Liver (tissue), 9 donors: ENCODE results near the gene ST6GALNAC3. TPM values are rescaled to one million over a fixed set of nuclear protein-coding genes. Genes with fewer than 3 reads are reported as not detected.

ENCODE experiments used
- DNase-seq: peaks from one replicate; pipeline ENCODE4 v3.0.0-alpha.2; 2017; ENCODE audit warnings: low spot score
- H3K27ac ChIP-seq, 2 donors: one replicate each; pipeline ENCODE4 v1.7.0; 2013; ENCODE audit warnings: inconsistent platforms in 2 of 2, low read length in 2 of 2, control low read depth in 1 of 2, low read depth in 1 of 2, mild to moderate bottlenecking in 1 of 2
- H3K27me3 ChIP-seq, 4 donors: one replicate each; pipeline versions ENCODE4 v1.6.1 to v1.7.0; 2013; ENCODE audit warnings: low read length in 3 of 4, inconsistent platforms in 1 of 4, mild to moderate bottlenecking in 1 of 4, moderate library complexity in 1 of 4; ENCODE audit not compliant: control insufficient read depth in 4 of 4, insufficient read depth in 4 of 4
- H3K36me3 ChIP-seq, 4 donors: one replicate each; pipeline versions ENCODE4 v1.6.1 to v1.7.0; 2013; ENCODE audit warnings: low read length in 3 of 4, mild to moderate bottlenecking in 3 of 4, low read depth in 1 of 4, moderate library complexity in 1 of 4; ENCODE audit not compliant: control insufficient read depth in 4 of 4, insufficient read depth in 3 of 4
- H3K4me1 ChIP-seq, 4 donors: one replicate each; pipeline versions ENCODE4 v1.6.1 to v1.7.0; 2013; ENCODE audit warnings: low read length in 3 of 4, mild to moderate bottlenecking in 3 of 4, moderate library complexity in 1 of 4; ENCODE audit not compliant: control insufficient read depth in 4 of 4, insufficient read depth in 4 of 4
- H3K4me3 ChIP-seq, 3 donors: one replicate each; pipeline versions ENCODE4 v1.6.1 to v1.7.0; 2013; ENCODE audit warnings: low read length in 3 of 3, control low read depth in 1 of 3, low read depth in 1 of 3, mild to moderate bottlenecking in 1 of 3
- H3K9ac ChIP-seq, 2 donors: one replicate each; pipeline ENCODE4 v1.7.0; 2013; ENCODE audit warnings: low read length in 2 of 2, mild to moderate bottlenecking in 2 of 2, moderate library complexity in 2 of 2, control low read depth in 1 of 2, low read depth in 1 of 2
- H3K9me3 ChIP-seq, 4 donors: one replicate each; pipeline versions ENCODE4 v1.6.1 to v1.7.0; 2013; ENCODE audit warnings: low read length in 3 of 4; ENCODE audit not compliant: control insufficient read depth in 4 of 4
- ATF3 ChIP-seq: IDR thresholded peaks from 2 replicates; pipeline ENCODE4 v1.6.1; 2016; ENCODE audit warnings: antibody characterized with exemption
- EGR1 ChIP-seq, 2 donors: IDR thresholded peaks; 2 replicates each; pipeline ENCODE4 v1.6.1; 2016 to 2018; ENCODE audit warnings: antibody characterized with exemption in 2 of 2, low read depth in 2 of 2
- FOXA1 ChIP-seq: IDR thresholded peaks from 2 replicates; pipeline ENCODE4 v1.6.1; 2016; ENCODE audit warnings: antibody characterized with exemption
- FOXA2 ChIP-seq: IDR thresholded peaks from 2 replicates; pipeline ENCODE4 v1.6.1; 2016; ENCODE audit warnings: antibody characterized with exemption
- GABPA ChIP-seq, 2 donors: IDR thresholded peaks in 1 of 2; conservative IDR thresholded peaks in 1 of 2; 2 replicates each; pipeline ENCODE4 v1.6.1; 2016; ENCODE audit warnings: antibody characterized with exemption in 2 of 2, mild to moderate bottlenecking in 1 of 2, moderate library complexity in 1 of 2
- HNF4A ChIP-seq, 2 donors: conservative IDR thresholded peaks; 2 replicates each; pipeline ENCODE4 v1.6.1; 2016; ENCODE audit warnings: antibody characterized with exemption in 2 of 2, mild to moderate bottlenecking in 2 of 2
- JUND ChIP-seq, 2 donors: IDR thresholded peaks; 2 replicates each; pipeline ENCODE4 v1.6.1; 2016; ENCODE audit warnings: antibody characterized with exemption in 2 of 2
- NR2F2 ChIP-seq: IDR thresholded peaks from 2 replicates; pipeline ENCODE4 v1.6.1; 2016; ENCODE audit warnings: antibody characterized with exemption
- REST ChIP-seq: IDR thresholded peaks from 2 replicates; pipeline ENCODE4 v1.6.1; 2016; ENCODE audit warnings: antibody characterized with exemption, mild to moderate bottlenecking
- RXRA ChIP-seq, 2 donors: IDR thresholded peaks; 2 replicates each; pipeline ENCODE4 v1.6.1; 2017 to 2018; ENCODE audit warnings: antibody characterized with exemption in 2 of 2, mild to moderate bottlenecking in 1 of 2
- TAF1 ChIP-seq: conservative IDR thresholded peaks from 2 replicates; pipeline ENCODE4 v1.6.1; 2016; ENCODE audit warnings: antibody characterized with exemption, mild to moderate bottlenecking
- YY1 ChIP-seq: IDR thresholded peaks from 2 replicates; pipeline ENCODE4 v1.6.1; 2016; ENCODE audit warnings: antibody characterized with exemption, mild to moderate bottlenecking
- WGBS: extraction: QIAGEN DNeasy Blood & Tissue Kit; methylation state at CpG from one replicate; pipeline ENCODE4 v1.1.7; 2013; 5-methylcytosine and 5-hydroxymethylcytosine counted together
- polyA plus RNA-seq, 2 donors: library from polyadenylated mRNA; stranded (reverse) in 1 of 2; unstranded in 1 of 2; fragments of 200-250 nt in 1 of 2; fragments of >200 nt in 1 of 2; fragmentation: Nextera tagmentation in 1 of 2; extraction: Ambion mirVana in 1 of 2; gene quantifications; one replicate each; pipeline versions ENCODE4 v1.2.1 to v1.2.3, GENCODE V29; 2013 to 2015
- total RNA-seq, 2 donors: library from RNA; depleted of rRNA; stranded (reverse); fragments of >200 nt; gene quantifications; one replicate each; pipeline ENCODE4 v1.2.3, GENCODE V29; 2014
- TF ChIP-seq, protein P1 (sequence below): fragments of 150-350 bp; IDR thresholded peaks from 2 replicates; pipeline ENCODE4 v1.5.1; 2017; ENCODE audit warnings: improper control_type of control experiment, low read depth, low read length; ENCODE audit not compliant: missing input control
- TF ChIP-seq, protein P2 (sequence below): IDR thresholded peaks from 2 replicates; pipeline ENCODE4 v1.6.1; 2016; ENCODE audit warnings: antibody characterized with exemption
- donor health status: healthy.
- donor health status: healthy.
- donor health status: healthy.
- donor health status: healthy.
- donor health status: healthy.

ST6GALNAC3 gene
- total and polyA plus RNA-seq, 4 donors: 1.2 to 5.0 (median 3.2) TPM

DNA sequence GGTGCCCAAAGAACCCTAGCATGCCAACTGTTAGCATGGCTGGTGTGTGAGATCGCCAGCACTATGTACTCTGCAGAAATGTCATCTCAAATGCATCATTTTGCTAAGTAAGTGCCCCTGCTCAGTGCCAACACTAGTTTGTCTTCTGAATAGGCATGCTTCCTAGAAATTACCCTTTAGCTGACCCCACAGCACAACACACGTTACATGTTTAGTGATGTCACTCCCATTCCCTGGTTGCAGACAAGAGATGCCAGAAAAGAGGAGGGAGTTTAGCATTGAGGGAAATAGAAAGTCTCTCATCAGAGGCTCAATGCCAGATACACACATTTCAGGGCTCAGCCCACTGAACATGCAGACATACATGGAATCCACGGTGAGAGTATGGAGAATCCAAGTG is 9.3 kb upstream of the ST6GALNAC3 start:
- DNase-seq: no peak
- 55% methylated on average over 3 of the region's 3 CpGs for WGBS
- H3K4me3 ChIP-seq: no peak overlapping the region
- TF ChIP-seq, protein P1, sequence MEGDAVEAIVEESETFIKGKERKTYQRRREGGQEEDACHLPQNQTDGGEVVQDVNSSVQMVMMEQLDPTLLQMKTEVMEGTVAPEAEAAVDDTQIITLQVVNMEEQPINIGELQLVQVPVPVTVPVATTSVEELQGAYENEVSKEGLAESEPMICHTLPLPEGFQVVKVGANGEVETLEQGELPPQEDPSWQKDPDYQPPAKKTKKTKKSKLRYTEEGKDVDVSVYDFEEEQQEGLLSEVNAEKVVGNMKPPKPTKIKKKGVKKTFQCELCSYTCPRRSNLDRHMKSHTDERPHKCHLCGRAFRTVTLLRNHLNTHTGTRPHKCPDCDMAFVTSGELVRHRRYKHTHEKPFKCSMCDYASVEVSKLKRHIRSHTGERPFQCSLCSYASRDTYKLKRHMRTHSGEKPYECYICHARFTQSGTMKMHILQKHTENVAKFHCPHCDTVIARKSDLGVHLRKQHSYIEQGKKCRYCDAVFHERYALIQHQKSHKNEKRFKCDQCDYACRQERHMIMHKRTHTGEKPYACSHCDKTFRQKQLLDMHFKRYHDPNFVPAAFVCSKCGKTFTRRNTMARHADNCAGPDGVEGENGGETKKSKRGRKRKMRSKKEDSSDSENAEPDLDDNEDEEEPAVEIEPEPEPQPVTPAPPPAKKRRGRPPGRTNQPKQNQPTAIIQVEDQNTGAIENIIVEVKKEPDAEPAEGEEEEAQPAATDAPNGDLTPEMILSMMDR: no peak
- TF ChIP-seq TAF1: no peak
- H3K9me3 ChIP-seq: no peaks in the 10 kb centered on the region
- H3K36me3 ChIP-seq: no peaks in the 10 kb centered on the region
- H3K27me3 ChIP-seq: peaks cover 0 to 3% (median 0%) of the 10 kb centered on the region in 4 donors
- H3K4me1 ChIP-seq: no peaks in the 10 kb centered on the region
- H3K27ac ChIP-seq: no peak overlapping the region
- H3K9ac ChIP-seq: no peak overlapping the region

DNA sequence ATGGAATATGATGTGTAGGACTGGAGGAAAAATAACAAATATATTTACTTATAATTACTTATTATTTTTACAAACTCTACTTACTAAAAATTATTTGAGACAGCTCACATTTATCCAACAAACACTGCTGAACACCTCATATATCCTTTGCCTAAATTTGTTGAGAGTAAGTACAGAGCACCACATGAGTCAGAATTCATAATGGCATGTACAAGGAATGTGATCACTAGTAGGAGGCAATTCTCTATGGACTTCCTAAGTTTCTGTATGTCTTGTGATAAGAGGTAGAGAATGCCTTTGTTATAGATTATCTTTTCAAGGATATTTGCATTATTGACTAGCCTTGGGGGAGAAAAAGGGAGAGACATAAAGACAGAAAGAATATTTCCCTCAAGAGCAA is 8.2 kb upstream of the ST6GALNAC3 start:
- no peaks in the 10 kb centered on the region for H3K9me3 ChIP-seq
- H3K36me3 ChIP-seq: no peaks in the 10 kb centered on the region
- TF ChIP-seq YY1 (no peak), EGR1 (IDR thresholded peaks at IDR 0.05; ENCODE audit: low read depth in 2 of 2) (no peak), ATF3 (no peak), HNF4A (conservative IDR thresholded peaks at IDR 0.05) (no peak), FOXA2 (no peak), JUND (IDR thresholded peaks at IDR 0.05) (no peak), RXRA (IDR thresholded peaks at IDR 0.05) (no peak), GABPA (IDR thresholded peaks at IDR 0.05 in 1 of 2, conservative IDR thresholded peaks at IDR 0.05 in 1 of 2) (no peak), FOXA1 (no peak)
- TF ChIP-seq, protein P2, sequence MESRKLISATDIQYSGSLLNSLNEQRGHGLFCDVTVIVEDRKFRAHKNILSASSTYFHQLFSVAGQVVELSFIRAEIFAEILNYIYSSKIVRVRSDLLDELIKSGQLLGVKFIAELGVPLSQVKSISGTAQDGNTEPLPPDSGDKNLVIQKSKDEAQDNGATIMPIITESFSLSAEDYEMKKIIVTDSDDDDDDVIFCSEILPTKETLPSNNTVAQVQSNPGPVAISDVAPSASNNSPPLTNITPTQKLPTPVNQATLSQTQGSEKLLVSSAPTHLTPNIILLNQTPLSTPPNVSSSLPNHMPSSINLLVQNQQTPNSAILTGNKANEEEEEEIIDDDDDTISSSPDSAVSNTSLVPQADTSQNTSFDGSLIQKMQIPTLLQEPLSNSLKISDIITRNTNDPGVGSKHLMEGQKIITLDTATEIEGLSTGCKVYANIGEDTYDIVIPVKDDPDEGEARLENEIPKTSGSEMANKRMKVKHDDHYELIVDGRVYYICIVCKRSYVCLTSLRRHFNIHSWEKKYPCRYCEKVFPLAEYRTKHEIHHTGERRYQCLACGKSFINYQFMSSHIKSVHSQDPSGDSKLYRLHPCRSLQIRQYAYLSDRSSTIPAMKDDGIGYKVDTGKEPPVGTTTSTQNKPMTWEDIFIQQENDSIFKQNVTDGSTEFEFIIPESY: no peak
- H3K27ac ChIP-seq: no peak overlapping the region
- peaks cover 0 to 3% (median 0%) of the 10 kb centered on the region in 4 donors for H3K27me3 ChIP-seq
- H3K4me1 ChIP-seq: no peaks in the 10 kb centered on the region
- H3K9ac ChIP-seq: no peak overlapping the region
- H3K4me3 ChIP-seq: no peak overlapping the region
- DNase-seq: no peak

DNA sequence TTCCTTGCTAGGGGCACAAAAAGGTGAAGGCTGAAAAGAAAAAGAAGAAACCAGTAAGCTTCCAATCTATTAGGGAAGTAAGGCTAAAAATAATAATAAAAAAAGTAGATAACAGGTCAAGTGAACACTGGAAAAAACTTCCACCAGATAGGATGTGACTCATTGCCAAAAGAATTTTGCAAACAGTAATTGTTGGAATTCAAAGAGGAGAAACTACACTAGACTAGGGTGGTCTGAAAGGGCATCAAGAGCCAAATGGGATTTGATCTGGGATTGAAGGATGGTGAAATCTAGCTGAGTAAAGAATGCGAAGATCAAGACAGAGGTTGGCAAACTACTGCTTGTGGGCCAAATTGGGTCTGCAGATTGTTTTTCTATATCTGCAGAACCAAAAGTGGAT is 6.0 kb upstream of the ST6GALNAC3 start:
- Histone ChIP-seq H3K9me3 (no peaks in the 10 kb centered on the region), H3K4me3 (no peak overlapping the region), H3K36me3 (no peaks in the 10 kb centered on the region), H3K9ac (no peak overlapping the region), H3K27me3 (peaks cover 0 to 3% (median 1%) of the 10 kb centered on the region in 4 donors), H3K4me1 (peaks cover 0 to under 1% (median 0%) of the 10 kb centered on the region in 4 donors), H3K27ac (no peak overlapping the region)
- no peak for DNase-seq
- peak; percentile 45 for TF ChIP-seq NR2F2
- TF ChIP-seq YY1: no peak
- TF ChIP-seq REST: no peak
- TF ChIP-seq RXRA (IDR thresholded peaks at IDR 0.05): no peak
- 78% methylated on average over 1 of the region's 1 CpG for WGBS
